ENCODE results near the gene ELMO1. TPM values are rescaled to one million over a fixed set of nuclear protein-coding genes. Genes with fewer than 3 reads are reported as not detected.

The ELMO1 gene
- total RNA-seq, 1 experiment from 2014 or later, result 7.8 TPM

- no peak overlapping the region for H2AFZ ChIP-seq (ENCODE audit: low read length)
- no peak for DNase-seq
Measured at GRCh38 chr7:37016064-37016878, 432.4 kb downstream of the ELMO1 start.

More at GRCh38 chr7:37016064-37016878, 432.4 kb downstream of the ELMO1 start:
- no peak overlapping the region for H3K4me3 Mint-ChIP-seq
- no peak overlapping the region for H3T11ph ChIP-seq (ENCODE audit: low read length)
- H2BK5ac ChIP-seq (ENCODE audit: insufficient read length, low read length), result no peak overlapping the region
- no peak overlapping the region for H3K9ac ChIP-seq (ENCODE audit: extremely low read depth, insufficient read length, low read length)
- no peaks in the 10 kb centered on the region; the same call in 1 of the 2 replicates for H3K27me3 Mint-ChIP-seq (ENCODE audit: low read depth)
- no peak overlapping the region for H3K27ac Mint-ChIP-seq
- no peak overlapping the region for H3K56ac ChIP-seq (ENCODE audit: insufficient read length, low read depth, low read length)
- no peaks in the 10 kb centered on the region for H3K9me3 Mint-ChIP-seq
- no peaks in the 10 kb centered on the region for H3K79me1 ChIP-seq (ENCODE audit: insufficient read depth, low read depth, low read length, poor library complexity, severe bottlenecking)
- H3K23me2 ChIP-seq (ENCODE audit: insufficient read length, low read depth, low read length, poor library complexity, severe bottlenecking), result no peaks in the 10 kb centered on the region
- no peak overlapping the region for H2BK20ac ChIP-seq (ENCODE audit: low read depth, low read length, poor library complexity, severe bottlenecking)
- no peak overlapping the region for H2AK5ac ChIP-seq (ENCODE audit: insufficient read length, low read length)
- H3K4me1 Mint-ChIP-seq, result peaks cover 5 to 6% of the 10 kb centered on the region in 2 experiments
- H4K20me1 ChIP-seq (ENCODE audit: control insufficient read depth, insufficient read depth, insufficient read length), result no peaks in the 10 kb centered on the region
- no peak overlapping the region for H4K8ac ChIP-seq (replicated peaks; ENCODE audit: insufficient read length, low read depth, low read length)
- WGBS (ENCODE audit: extremely low coverage, insufficient read length, low lambda C conversion rate), result no CpG with 5 or more reads among the region's 10 CpGs
- no peaks in the 10 kb centered on the region for H3K27me3 ChIP-seq (ENCODE audit: insufficient read depth, low read length)
- H3K9me3 ChIP-seq (ENCODE audit: control insufficient read depth, low read depth, low read length), result no peaks in the 10 kb centered on the region
- no peak overlapping the region for H4K5ac ChIP-seq (ENCODE audit: insufficient read length, low read depth, low read length)
- H3K4ac ChIP-seq (ENCODE audit: low read depth, low read length), result no peak overlapping the region
- H3K4me1 ChIP-seq (ENCODE audit: insufficient read depth, low read length), result no peaks in the 10 kb centered on the region
- no peak overlapping the region for H4K91ac ChIP-seq (ENCODE audit: insufficient read length, low read depth, low read length)
- TF ChIP-seq CTCF (conservative IDR thresholded peaks at IDR 0.05), result no peak
- H3K36me3 Mint-ChIP-seq (ENCODE audit: insufficient read depth in 1 of 3, low read depth in 3 of 3), result no peaks in the 10 kb centered on the region; a peak in 1 of 7 replicates
- no peak overlapping the region for H3K23ac ChIP-seq (ENCODE audit: insufficient read length, low read depth, low read length)
- H2BK15ac ChIP-seq (ENCODE audit: low read depth, low read length), result no peak overlapping the region
- no peak overlapping the region for H3K27ac ChIP-seq (ENCODE audit: insufficient read length, low read depth, low read length)
- no peak overlapping the region for H2BK12ac ChIP-seq (ENCODE audit: insufficient read length, low read depth, low read length)
- H3K18ac ChIP-seq (ENCODE audit: insufficient read length, low read depth, low read length), result no peak overlapping the region
- H3K79me2 ChIP-seq (ENCODE audit: insufficient read depth, low read length), result no peaks in the 10 kb centered on the region
- H3K14ac ChIP-seq (ENCODE audit: insufficient read depth, low read length), result no peak overlapping the region
- H2BK120ac ChIP-seq (ENCODE audit: low read depth, low read length, poor library complexity, severe bottlenecking), result no peak overlapping the region
- H3K4me2 ChIP-seq (ENCODE audit: insufficient read depth, insufficient read length, low read length), result no peak overlapping the region
